ENCODE results near the gene NOXRED1. TPM values are rescaled to one million over a fixed set of nuclear protein-coding genes. Genes with fewer than 3 reads are reported as not detected.
A peak's percentile ranks its signal among the peaks of the same experiment; 100 is the strongest.
"Not testable (repeated sequence)": the region's sequence is repeated elsewhere in the genome, so short reads cannot be mapped to it uniquely, and the experiment has no call there.

The NOXRED1 gene
- total and polyA plus RNA-seq, 11 donors = 0.15 to 0.32 (median 0.28) TPM; not detected in 7

DNA sequence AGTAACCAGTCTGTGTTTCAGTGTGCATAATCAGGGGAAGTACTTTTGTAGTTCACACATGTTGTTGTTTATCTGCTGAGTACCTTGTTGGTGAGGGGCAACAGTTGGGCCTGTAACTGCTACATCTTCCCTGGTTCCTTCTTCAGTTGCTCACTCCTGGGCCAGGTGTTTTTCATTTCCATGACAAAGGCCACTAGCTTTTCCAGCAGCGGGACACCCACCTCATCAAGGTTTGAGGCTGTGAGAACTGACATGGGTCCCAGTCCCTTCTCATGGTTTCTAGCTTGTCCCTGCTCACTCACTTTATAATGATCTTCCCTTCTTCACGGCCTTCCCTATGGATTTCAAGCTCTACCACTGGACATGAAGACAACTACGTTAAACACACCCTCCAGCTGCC, 1.5 kb upstream of the NOXRED1 start:
- peaks cover 2 to 91% (median 81%) of the 10 kb centered on the region in 9 donors for H3K36me3 ChIP-seq
- no peaks in the 10 kb centered on the region for H3K4me1 ChIP-seq
- 89 to 93% (median 92%) methylated on average over 3 of the region's 3 CpGs for WGBS, 4 donors
- DNase-seq = no peak
- H3K27me3 ChIP-seq = no peaks in the 10 kb centered on the region
- no peak overlapping the region for H3K4me3 ChIP-seq
- no peak for TF ChIP-seq POLR2A (IDR thresholded peaks at IDR 0.05)
- TF ChIP-seq, protein P1, sequence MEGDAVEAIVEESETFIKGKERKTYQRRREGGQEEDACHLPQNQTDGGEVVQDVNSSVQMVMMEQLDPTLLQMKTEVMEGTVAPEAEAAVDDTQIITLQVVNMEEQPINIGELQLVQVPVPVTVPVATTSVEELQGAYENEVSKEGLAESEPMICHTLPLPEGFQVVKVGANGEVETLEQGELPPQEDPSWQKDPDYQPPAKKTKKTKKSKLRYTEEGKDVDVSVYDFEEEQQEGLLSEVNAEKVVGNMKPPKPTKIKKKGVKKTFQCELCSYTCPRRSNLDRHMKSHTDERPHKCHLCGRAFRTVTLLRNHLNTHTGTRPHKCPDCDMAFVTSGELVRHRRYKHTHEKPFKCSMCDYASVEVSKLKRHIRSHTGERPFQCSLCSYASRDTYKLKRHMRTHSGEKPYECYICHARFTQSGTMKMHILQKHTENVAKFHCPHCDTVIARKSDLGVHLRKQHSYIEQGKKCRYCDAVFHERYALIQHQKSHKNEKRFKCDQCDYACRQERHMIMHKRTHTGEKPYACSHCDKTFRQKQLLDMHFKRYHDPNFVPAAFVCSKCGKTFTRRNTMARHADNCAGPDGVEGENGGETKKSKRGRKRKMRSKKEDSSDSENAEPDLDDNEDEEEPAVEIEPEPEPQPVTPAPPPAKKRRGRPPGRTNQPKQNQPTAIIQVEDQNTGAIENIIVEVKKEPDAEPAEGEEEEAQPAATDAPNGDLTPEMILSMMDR (IDR thresholded peaks at IDR 0.05) = no peak
- no peak overlapping the region for H3K27ac ChIP-seq
- intact Hi-C loops (cut with DNase I) = no loop called here
- H3K9me3 ChIP-seq = peaks cover 0 to 13% (median 4%) of the 10 kb centered on the region in 12 donors
- ATAC-seq = no peak

DNA sequence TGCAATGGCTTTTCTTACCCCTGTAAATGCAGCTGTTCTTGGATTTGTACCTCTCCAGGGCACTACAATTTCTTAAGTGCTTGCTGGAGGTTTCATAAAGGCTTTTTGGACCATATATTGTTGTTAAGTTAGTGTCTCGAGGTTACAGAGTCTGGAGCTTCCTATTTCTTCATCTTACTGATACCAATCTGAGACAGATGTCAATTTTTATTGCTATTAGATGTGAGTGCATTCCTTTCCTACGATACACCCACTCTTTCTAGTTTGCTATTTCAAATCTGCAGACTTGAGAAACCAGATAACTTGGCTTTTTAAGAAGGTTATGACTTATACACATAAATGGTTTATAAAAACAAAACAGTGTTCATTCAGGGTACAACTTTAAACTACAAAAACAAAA, 2.1 kb downstream of the NOXRED1 start:
- 52 to 86% (median 74%) methylated on average over 2 of the region's 2 CpGs for WGBS, 4 donors
- peaks cover 0 to 54% (median 44%) of the 10 kb centered on the region in 9 donors for H3K36me3 ChIP-seq
- no peak overlapping the region for H3K27ac ChIP-seq
- H3K4me1 ChIP-seq = no peaks in the 10 kb centered on the region
- H3K4me3 ChIP-seq = no peak overlapping the region
- intact Hi-C loops (cut with DNase I) = no loop called here
- ATAC-seq = no peak
- TF ChIP-seq, protein P1 (IDR thresholded peaks at IDR 0.05) = no peak
- TF ChIP-seq POLR2A (IDR thresholded peaks at IDR 0.05) = no peak
- H3K27me3 ChIP-seq = no peaks in the 10 kb centered on the region
- no peak for DNase-seq
- peaks cover 0 to 36% (median 12%) of the 10 kb centered on the region in 12 donors for H3K9me3 ChIP-seq

DNA sequence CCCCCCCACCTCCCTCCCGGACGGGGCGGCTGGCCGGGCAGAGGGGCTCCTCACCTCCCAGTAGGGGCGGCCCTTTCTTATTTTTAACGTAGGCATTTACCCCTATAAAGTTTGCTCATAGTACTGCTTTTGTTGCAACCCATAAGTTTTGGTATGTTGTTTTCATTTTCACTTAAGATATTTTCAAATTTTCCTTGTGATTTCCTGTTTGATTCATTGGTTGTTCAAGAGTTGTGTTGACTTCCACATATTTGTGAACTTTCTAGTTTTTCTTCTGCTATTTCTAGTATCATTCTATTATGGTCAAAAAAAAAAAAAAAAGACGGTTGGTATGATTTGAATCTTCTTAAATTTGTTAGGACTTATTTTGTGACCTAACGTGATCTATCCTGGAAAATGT, 6.5 kb downstream of the NOXRED1 start:
- ATAC-seq = no peak
- TF ChIP-seq, protein P1 (IDR thresholded peaks at IDR 0.05) = no peak
- TF ChIP-seq POLR2A (IDR thresholded peaks at IDR 0.05) = no peak
- no peak overlapping the region for H3K4me3 ChIP-seq
- H3K36me3 ChIP-seq = peaks cover 0 to 11% (median under 1%) of the 10 kb centered on the region in 9 donors
- intact Hi-C loops (cut with DNase I) = no loop called here
- H3K4me1 ChIP-seq = no peaks in the 10 kb centered on the region
- 89 to 95% (median 93%) methylated on average over 6 to 8 of the region's 8 CpGs for WGBS, 4 donors
- no peak for DNase-seq
- H3K9me3 ChIP-seq = peaks cover 0 to 36% (median 12%) of the 10 kb centered on the region in 12 donors
- no peaks in the 10 kb centered on the region for H3K27me3 ChIP-seq
- peak overlapping the region in 1 of 12 donors; percentile 20 for H3K27ac ChIP-seq

DNA sequence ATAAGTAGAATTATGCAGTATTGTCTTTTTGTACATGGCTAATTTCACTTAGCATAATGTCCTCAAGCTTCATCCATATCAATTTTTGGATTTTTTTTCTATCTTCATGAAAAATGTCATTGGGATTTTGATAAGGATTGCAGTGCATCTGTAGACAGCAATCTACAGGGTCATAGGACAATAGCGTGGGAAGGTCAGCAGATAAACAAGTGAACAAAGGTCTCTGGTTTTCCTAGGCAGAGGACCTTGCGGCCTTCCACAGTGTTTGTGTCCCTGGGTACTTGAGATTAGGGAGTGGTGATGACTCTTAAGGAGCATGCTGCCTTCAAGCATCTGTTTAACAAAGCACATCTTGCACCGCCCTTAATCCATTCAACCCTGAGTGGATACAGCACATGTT, 7.2 kb downstream of the NOXRED1 start:
- intact Hi-C loops (cut with DNase I); H3K36me3 ChIP-seq; DNase-seq; ATAC-seq; H3K27ac ChIP-seq; H3K27me3 ChIP-seq; H3K4me3 ChIP-seq; H3K4me1 ChIP-seq: not testable (repeated sequence)
- peaks cover 0 to 35% (median 12%) of the 10 kb centered on the region in 12 donors for H3K9me3 ChIP-seq
- 85 to 92% (median 87%) methylated on average over 2 of the region's 3 CpGs for WGBS, 4 donors

DNA sequence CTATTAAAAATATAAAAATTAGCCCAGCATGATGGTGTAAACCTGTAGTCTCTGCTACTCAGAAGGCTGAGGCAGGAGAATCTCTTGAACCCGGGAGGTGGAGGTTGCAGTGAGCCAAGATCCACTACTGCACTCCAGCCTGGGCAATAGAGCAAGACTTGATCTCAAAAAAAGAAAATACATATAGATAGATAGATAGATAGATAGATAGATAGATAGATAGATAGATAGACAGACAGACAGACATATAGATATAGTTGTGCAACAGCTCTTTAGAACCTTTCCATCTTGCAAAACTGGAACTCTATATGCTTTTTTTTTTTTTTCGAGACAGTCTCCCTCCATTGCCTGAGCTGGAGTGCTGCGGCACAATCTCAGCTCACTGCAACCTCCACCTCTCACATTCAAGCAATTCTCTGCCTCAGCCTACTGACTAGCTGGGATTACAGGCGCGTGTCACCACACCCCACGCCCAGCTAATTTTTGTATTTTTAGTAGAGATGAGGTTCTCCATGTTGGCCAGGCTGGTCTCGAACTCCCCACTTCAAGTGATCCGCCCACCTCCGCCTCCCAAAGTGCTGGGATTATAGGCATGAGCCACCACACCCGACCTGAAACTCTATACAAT, 7.8 kb downstream of the NOXRED1 start:
- H3K4me1 ChIP-seq; H3K27me3 ChIP-seq; H3K4me3 ChIP-seq; intact Hi-C loops (cut with DNase I); H3K27ac ChIP-seq; H3K36me3 ChIP-seq; ATAC-seq; DNase-seq: not testable (repeated sequence)
- peaks cover 0 to 29% (median 10%) of the 10 kb centered on the region in 12 donors for H3K9me3 ChIP-seq
- WGBS, 4 donors = 92 to 96% (median 94%) methylated on average over 10 of the region's 10 CpGs

All from heart left ventricle (tissue), 16 donors.